Measurements from ENCODE around the gene SLC39A11. TPM values are rescaled to one million over a fixed set of nuclear protein-coding genes. Genes with fewer than 3 reads are reported as not detected.

SLC39A11 gene
- total RNA-seq, 6 donors from 2014 or later = 16.3 to 57.6 (median 29.5) TPM

- Histone ChIP-seq H3K27ac (no peak overlapping the region), H3K9me3 (no peaks in the 10 kb centered on the region), H3K4me1 (no peaks in the 10 kb centered on the region), H3K36me3 (peaks cover 0 to 5% (median 0%) of the 10 kb centered on the region in 4 donors), H3K27me3 (no peaks in the 10 kb centered on the region), H3K4me3 (no peak overlapping the region)
- DNase-seq (no peak), ATAC-seq (ENCODE audit: low FRiP score in 2 of 2) (no peak)
- WGBS, 2 donors = 92 to 96% methylated on average over 7 of the region's 7 CpGs
- TF ChIP-seq EP300 (IDR thresholded peaks at IDR 0.05) (no peak), CTCF (IDR thresholded peaks at IDR 0.05) (no peak), POLR2A (IDR thresholded peaks at IDR 0.05) (no peak), POLR2AphosphoS5 (IDR thresholded peaks at IDR 0.05) (no peak)
Observed at GRCh38 chr17:72772331-72772821, 320.1 kb downstream of the SLC39A11 start.

GRCh38 chr17:72771734-72772133 is 320.8 kb downstream of the SLC39A11 start:
- no peak for DNase-seq
- ATAC-seq (ENCODE audit: low FRiP score in 2 of 2) = no peak
- Histone ChIP-seq H3K27ac (no peak overlapping the region), H3K9me3 (no peaks in the 10 kb centered on the region), H3K27me3 (no peaks in the 10 kb centered on the region), H3K4me1 (no peaks in the 10 kb centered on the region), H3K36me3 (peaks cover 0 to 5% (median 0%) of the 10 kb centered on the region in 4 donors), H3K4me3 (no peak overlapping the region)
- 59 to 80% methylated on average over 3 of the region's 3 CpGs for WGBS, 2 donors
- no peak for TF ChIP-seq POLR2A (IDR thresholded peaks at IDR 0.05)
- no peak for TF ChIP-seq CTCF (IDR thresholded peaks at IDR 0.05)
- no peak for TF ChIP-seq EP300 (IDR thresholded peaks at IDR 0.05)
- TF ChIP-seq POLR2AphosphoS5 (IDR thresholded peaks at IDR 0.05) = no peak

GRCh38 chr17:72766761-72767356 is 325.6 kb downstream of the SLC39A11 start:
- Histone ChIP-seq H3K4me1 (no peaks in the 10 kb centered on the region), H3K36me3 (peaks cover 0 to 5% (median 0%) of the 10 kb centered on the region in 4 donors), H3K27ac (no peak overlapping the region), H3K27me3 (no peaks in the 10 kb centered on the region), H3K9me3 (no peaks in the 10 kb centered on the region), H3K4me3 (no peak overlapping the region)
- TF ChIP-seq EP300 (IDR thresholded peaks at IDR 0.05) (no peak), POLR2AphosphoS5 (IDR thresholded peaks at IDR 0.05) (no peak), CTCF (IDR thresholded peaks at IDR 0.05) (no peak), POLR2A (IDR thresholded peaks at IDR 0.05) (no peak)
- ATAC-seq (ENCODE audit: low FRiP score in 2 of 2) (no peak), DNase-seq (no peak)
- 78 to 81% methylated on average over 4 of the region's 4 CpGs for WGBS, 2 donors

- H3K27ac ChIP-seq = no peak overlapping the region
- no peak for ATAC-seq (ENCODE audit: low FRiP score in 2 of 2)
- H3K9me3 ChIP-seq = no peaks in the 10 kb centered on the region
Observed at GRCh38 chr17:72765368-72766153, 326.9 kb downstream of the SLC39A11 start.

More at GRCh38 chr17:72765368-72766153, 326.9 kb downstream of the SLC39A11 start:
- DNase-seq = no peak
- 97% methylated on average over 11 of the region's 11 CpGs for WGBS, 2 donors
- Histone ChIP-seq H3K27me3 (no peaks in the 10 kb centered on the region), H3K36me3 (no peaks in the 10 kb centered on the region), H3K4me1 (no peaks in the 10 kb centered on the region), H3K4me3 (no peak overlapping the region)
- TF ChIP-seq POLR2AphosphoS5 (IDR thresholded peaks at IDR 0.05) (no peak), EP300 (IDR thresholded peaks at IDR 0.05) (no peak), POLR2A (IDR thresholded peaks at IDR 0.05) (no peak), CTCF (IDR thresholded peaks at IDR 0.05) (no peak)

All from upper lobe of left lung (tissue), 6 donors.